GM12878 (cell line): Measurements from ENCODE around the gene RBL2.

Experiments used
- POU2F2 ChIP-seq: IDR thresholded peaks from 3 replicates; pipeline ENCODE4 v1.6.1; 2011; ENCODE audit warnings: low read depth, mild to moderate bottlenecking, low read length, borderline replicate concordance
- YY1 ChIP-seq: IDR thresholded peaks from 2 replicates; pipeline ENCODE4 v1.6.1; 2011; ENCODE audit warnings: low read depth, mild to moderate bottlenecking, low read length
- ZNF274 ChIP-seq: IDR thresholded peaks from one replicate; pipeline ENCODE4 v1.8.0; 2011; ENCODE audit not compliant: insufficient read length, insufficient read depth

DNA sequence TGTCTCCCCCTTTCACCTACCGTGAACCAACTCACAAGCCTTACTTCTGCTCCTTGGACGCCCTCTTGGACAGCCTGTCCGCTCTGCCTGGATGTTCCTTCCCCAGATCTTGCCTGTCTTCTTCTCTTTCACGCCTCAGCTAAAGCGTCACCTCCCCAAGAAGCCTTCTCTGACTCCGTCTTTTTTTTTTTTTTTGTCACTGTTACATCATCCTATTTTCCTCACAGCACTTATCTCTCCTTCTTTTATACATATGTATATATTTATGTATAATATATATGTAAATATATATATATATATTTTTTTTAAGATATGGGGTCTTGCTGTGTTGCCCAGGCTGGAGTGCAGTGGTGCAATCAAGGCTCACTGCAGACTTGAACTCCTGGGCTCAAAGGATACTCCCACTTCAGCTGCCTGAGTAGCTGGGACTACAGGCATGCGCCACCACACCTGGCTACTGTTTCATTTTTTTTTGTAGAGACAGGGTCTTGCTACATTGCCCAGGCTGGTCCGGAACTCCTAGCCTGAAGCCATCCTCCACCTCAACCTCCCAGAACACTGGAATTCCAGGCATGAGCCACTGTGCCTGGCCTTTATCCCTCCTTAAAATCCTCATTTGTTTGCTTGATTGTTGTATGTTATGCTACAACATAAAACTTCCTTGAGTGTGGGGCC lies 85.3 kb downstream of the RBL2 start:
- TF ChIP-seq ZNF274, result no peak
- TF ChIP-seq YY1, result no peak
- TF ChIP-seq POU2F2, result no peak
